ENCODE results near the gene ALOX12B. TPM values are rescaled to one million over a fixed set of nuclear protein-coding genes. Genes with fewer than 3 reads are reported as not detected.
"Not testable (repeated sequence)": the region's sequence is repeated elsewhere in the genome, so short reads cannot be mapped to it uniquely, and the experiment has no call there.

ALOX12B gene
- total RNA-seq, 1 experiment from 2014 or later: 0.64 TPM

- no peak for DNase-seq (ENCODE audit: extremely low read depth, low read depth)
Observed at GRCh38 chr17:8048236-8048635, 39.3 kb downstream of the ALOX12B start.

GRCh38 chr17:8047769-8048110 is 39.8 kb downstream of the ALOX12B start:
- no peak for DNase-seq (ENCODE audit: extremely low read depth, low read depth)

GRCh38 chr17:8046929-8047768 is 40.4 kb downstream of the ALOX12B start:
- DNase-seq (ENCODE audit: extremely low read depth, low read depth): no peak

GRCh38 chr17:8046306-8046928 is 41.1 kb downstream of the ALOX12B start:
- DNase-seq (ENCODE audit: extremely low read depth, low read depth): no peak

- DNase-seq (ENCODE audit: extremely low read depth, low read depth): no peak
Observed at GRCh38 chr17:8044819-8045810, 42.4 kb downstream of the ALOX12B start.

- DNase-seq (ENCODE audit: extremely low read depth, low read depth): no peak
Observed at GRCh38 chr17:8041979-8042378, 45.5 kb downstream of the ALOX12B start.

- peak; percentile 36 for DNase-seq (ENCODE audit: extremely low read depth, low read depth)
Observed at GRCh38 chr17:8041249-8041928, 46.1 kb downstream of the ALOX12B start.

- no peak for DNase-seq (ENCODE audit: extremely low read depth, low read depth)
Observed at GRCh38 chr17:8039611-8040168, 47.8 kb downstream of the ALOX12B start.

GRCh38 chr17:8038954-8039610 is 48.4 kb downstream of the ALOX12B start, which contains the start of gene ALOX15B:
TSS of gene ALOX15B (plus strand) at chr17:8039059. CDS start at chr17:8039156, 97 bp downstream.
- DNase-seq (ENCODE audit: extremely low read depth, low read depth): no peak

GRCh38 chr17:8032442-8032841 is 55.1 kb downstream of the ALOX12B start:
- DNase-seq (ENCODE audit: extremely low read depth, low read depth): no peak

GRCh38 chr17:8031950-8032349 is 55.6 kb downstream of the ALOX12B start:
- no peak for DNase-seq (ENCODE audit: extremely low read depth, low read depth)

GRCh38 chr17:8031261-8031661 is 56.3 kb downstream of the ALOX12B start:
- no peak for DNase-seq (ENCODE audit: extremely low read depth, low read depth)

- DNase-seq (ENCODE audit: extremely low read depth, low read depth): no peak
Observed at GRCh38 chr17:8029121-8029520, 58.4 kb downstream of the ALOX12B start.

GRCh38 chr17:8025176-8025911 is 62.2 kb downstream of the ALOX12B start:
- no peak for DNase-seq (ENCODE audit: extremely low read depth, low read depth)

- not testable (repeated sequence) for DNase-seq (ENCODE audit: extremely low read depth, low read depth)
Observed at GRCh38 chr17:8024161-8024560, 63.4 kb downstream of the ALOX12B start.
